Naive thymus-derived CD8-positive, alpha-beta T cell (primary cell): ENCODE data around the gene GNAQ. TPM values are rescaled to one million over a fixed set of nuclear protein-coding genes. Genes with fewer than 3 reads are reported as not detected.
"Not testable (repeated sequence)": the region's sequence is repeated elsewhere in the genome, so short reads cannot be mapped to it uniquely, and the experiment has no call there.

Source experiments
- ATAC-seq, 2 donors: fragments of 150-1000 bp; cut with Tn5 transposase in 1 of 2; sonication (Bioruptor Pico), chemical (Tn5 transposase) in 1 of 2; 1 replicate in 1 of 2; 2 replicates in 1 of 2; pipeline ENCODE4 v1.10.0; 2021; ENCODE audit warnings: mild to moderate bottlenecking in 2 of 2, moderate library complexity in 2 of 2
- POLR2A ChIA-PET: fragments of 350-600 bp; sonication (Branson Sonifier 250); formaldehyde crosslinking; loops from one replicate; lab custom pipeline; 2021; ENCODE audit warnings: antibody characterized with exemption; lab: Charles Lee
- DNase-seq, 10 donors: peaks; one replicate each; pipeline versions ENCODE4 v3.0.0 to v3.0.0-alpha.2; 2020 to 2022
- H3K27ac Mint-ChIP-seq, 10 donors: one replicate each; pipeline ENCODE4 v1.8.0; 2020 to 2022; ENCODE audit warnings: mild to moderate bottlenecking in 10 of 10, mixed read lengths in 10 of 10, moderate library complexity in 4 of 10, inconsistent platforms in 1 of 10
- H3K27me3 Mint-ChIP-seq, 5 donors: one replicate each; pipeline ENCODE4 v1.8.0; 2021 to 2022; ENCODE audit warnings: mixed read lengths in 5 of 5
- H3K36me3 Mint-ChIP-seq, 3 donors: one replicate each; pipeline ENCODE4 v1.8.0; 2020 to 2022; ENCODE audit warnings: mixed read lengths in 3 of 3, mild to moderate bottlenecking in 2 of 3, inconsistent platforms in 1 of 3
- H3K4me1 Mint-ChIP-seq, 4 donors: one replicate each; pipeline ENCODE4 v1.8.0; 2021 to 2022; ENCODE audit warnings: mixed read lengths in 4 of 4
- H3K4me3 Mint-ChIP-seq, 10 donors: one replicate each; pipeline ENCODE4 v1.8.0; 2020 to 2022; ENCODE audit warnings: mild to moderate bottlenecking in 10 of 10, mixed read lengths in 10 of 10, moderate library complexity in 6 of 10, inconsistent platforms in 1 of 10
- H3K9me3 Mint-ChIP-seq, 9 donors: one replicate each; pipeline ENCODE4 v1.8.0; 2020 to 2022; ENCODE audit warnings: mixed read lengths in 9 of 9, mild to moderate bottlenecking in 3 of 9, inconsistent platforms in 1 of 9, moderate library complexity in 1 of 9
- polyA plus RNA-seq, 3 donors: library from polyadenylated mRNA; unstranded; fragments of 300-500 nt; fragmentation: Illumina TruSeq; gene quantifications; one replicate each; pipeline ENCODE4 v1.2.3, GENCODE V29; 2021
- total RNA-seq, 8 experiments: library from RNA in 2 of 8; stranded (reverse) in 2 of 8; gene quantifications; one replicate each; pipeline ENCODE4 v1.2.3 and lab custom pipeline; 2021 to 2026

GNAQ gene
- total and polyA plus RNA-seq, 5 experiments from 2014 or later = 6.9 to 40.0 (median 15.6) TPM

DNA sequence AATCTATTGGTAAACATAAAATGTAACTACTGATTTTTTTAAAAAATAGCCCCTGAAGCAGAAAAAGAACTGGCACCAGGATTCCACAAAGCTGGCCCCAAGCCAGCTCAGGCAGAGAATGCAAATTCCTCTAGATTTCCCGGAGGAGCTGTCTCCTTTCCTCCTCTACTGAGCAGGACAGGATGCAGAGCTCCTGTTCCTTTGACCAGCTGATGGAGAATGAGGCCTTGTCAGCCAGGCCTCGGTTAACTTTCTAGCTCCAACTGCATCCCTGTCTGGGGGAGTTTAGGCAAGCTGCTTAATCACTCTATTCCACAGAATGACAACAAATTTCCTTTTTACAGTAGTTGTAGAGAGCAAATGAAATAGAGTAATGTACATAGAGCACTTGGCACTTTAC lies 155.5 kb downstream of the GNAQ start:
- peaks cover 3 to 6% (median 6%) of the 10 kb centered on the region in 3 donors for H3K36me3 Mint-ChIP-seq
- H3K27me3 Mint-ChIP-seq = no peaks in the 10 kb centered on the region
- H3K27ac Mint-ChIP-seq = no peak overlapping the region
- H3K9me3 Mint-ChIP-seq = no peaks in the 10 kb centered on the region
- no peak overlapping the region for H3K4me3 Mint-ChIP-seq
- H3K4me1 Mint-ChIP-seq = peaks cover 2 to 11% (median 5%) of the 10 kb centered on the region in 4 donors
- POLR2A ChIA-PET = no interaction called here
- ATAC-seq = no peak
- no peak for DNase-seq

- peaks cover 3 to 10% (median 6%) of the 10 kb centered on the region in 3 donors for H3K36me3 Mint-ChIP-seq
- DNase-seq (no peak), ATAC-seq (no peak)
- no peak overlapping the region for H3K4me3 Mint-ChIP-seq
- no peaks in the 10 kb centered on the region for H3K9me3 Mint-ChIP-seq
- no peak overlapping the region for H3K27ac Mint-ChIP-seq
- H3K4me1 Mint-ChIP-seq = peaks cover 2 to 11% (median 5%) of the 10 kb centered on the region in 4 donors
- POLR2A ChIA-PET = no interaction called here
- no peaks in the 10 kb centered on the region for H3K27me3 Mint-ChIP-seq
Observed at GRCh38 chr9:77872863-77873262, 158.7 kb downstream of the GNAQ start.

- H3K27ac Mint-ChIP-seq = no peak overlapping the region
- POLR2A ChIA-PET = no interaction called here
Observed at GRCh38 chr9:77872177-77872576, 159.4 kb downstream of the GNAQ start.

DNA sequence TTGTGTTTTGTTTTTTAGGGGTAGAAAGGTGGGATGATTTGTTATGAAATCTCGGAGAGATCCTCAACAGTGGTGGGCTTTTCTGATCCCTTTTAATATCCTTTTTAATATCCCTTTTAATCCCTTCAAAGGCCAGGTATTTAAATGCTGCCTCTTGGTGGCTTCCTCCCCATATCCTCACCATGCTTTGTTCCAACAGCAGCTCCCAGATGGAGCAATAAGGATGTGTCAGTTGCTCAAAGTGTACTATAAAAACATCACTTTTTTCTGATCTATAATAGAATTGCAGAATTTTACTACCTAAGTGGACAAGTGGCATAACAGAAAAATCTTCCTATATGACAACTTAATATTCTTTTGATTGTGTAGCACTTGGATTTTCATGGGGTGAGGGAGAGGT lies 160.1 kb downstream of the GNAQ start:
- no peak for ATAC-seq
- POLR2A ChIA-PET = no interaction called here
- DNase-seq = no peak
- Mint-ChIP-seq H3K9me3 (no peaks in the 10 kb centered on the region), H3K27ac (no peak overlapping the region), H3K4me1 (peaks cover 2 to 11% (median 5%) of the 10 kb centered on the region in 4 donors), H3K4me3 (no peak overlapping the region), H3K36me3 (peaks cover 3 to 9% (median 6%) of the 10 kb centered on the region in 3 donors), H3K27me3 (no peaks in the 10 kb centered on the region)

More at GRCh38 chr9:77872177-77872576, 159.4 kb downstream of the GNAQ start:
- Mint-ChIP-seq H3K27me3 (no peaks in the 10 kb centered on the region), H3K4me1 (peaks cover 2 to 11% (median 4%) of the 10 kb centered on the region in 4 donors), H3K4me3 (no peak overlapping the region), H3K36me3 (peaks cover 3 to 8% (median 6%) of the 10 kb centered on the region in 3 donors), H3K9me3 (no peaks in the 10 kb centered on the region)
- ATAC-seq (no peak), DNase-seq (no peak)

GRCh38 chr9:77866878-77867277 lies 164.7 kb downstream of the GNAQ start:
- Mint-ChIP-seq H3K27me3 (no peaks in the 10 kb centered on the region), H3K9me3 (peaks cover 3 to 24% (median 16%) of the 10 kb centered on the region in 9 donors), H3K36me3 (peaks cover 32 to 38% (median 37%) of the 10 kb centered on the region in 3 donors), H3K4me3 (no peak overlapping the region), H3K4me1 (peaks cover 7 to 19% (median 8%) of the 10 kb centered on the region in 4 donors), H3K27ac (peak overlapping the region in 4 of 10 donors; percentile 20 to 74 (median 52))
- DNase-seq (no peak), ATAC-seq (no peak)
- POLR2A ChIA-PET = no interaction called here

- Mint-ChIP-seq H3K9me3 (peaks cover 3 to 31% (median 17%) of the 10 kb centered on the region in 9 donors), H3K4me1 (peaks cover 7 to 19% (median 10%) of the 10 kb centered on the region in 4 donors), H3K27me3 (no peaks in the 10 kb centered on the region), H3K27ac (peak overlapping the region in 1 of 10 donors; percentile 29), H3K4me3 (no peak overlapping the region), H3K36me3 (peaks cover 29 to 49% (median 46%) of the 10 kb centered on the region in 3 donors)
- no peak for ATAC-seq
- no peak for DNase-seq
- POLR2A ChIA-PET = no interaction called here
Observed at GRCh38 chr9:77865385-77866047, 166.1 kb downstream of the GNAQ start.

- Mint-ChIP-seq H3K4me3 (no peak overlapping the region), H3K36me3 (peaks cover 29 to 47% (median 46%) of the 10 kb centered on the region in 3 donors), H3K27me3 (no peaks in the 10 kb centered on the region), H3K27ac (peak overlapping the region in 1 of 10 donors; percentile 61), H3K4me1 (peaks cover 6 to 19% (median 9%) of the 10 kb centered on the region in 4 donors), H3K9me3 (peaks cover 3 to 31% (median 17%) of the 10 kb centered on the region in 9 donors)
- ATAC-seq = no peak
- POLR2A ChIA-PET = no interaction called here
- DNase-seq = no peak
Observed at GRCh38 chr9:77864211-77864889, 167.3 kb downstream of the GNAQ start.

DNA sequence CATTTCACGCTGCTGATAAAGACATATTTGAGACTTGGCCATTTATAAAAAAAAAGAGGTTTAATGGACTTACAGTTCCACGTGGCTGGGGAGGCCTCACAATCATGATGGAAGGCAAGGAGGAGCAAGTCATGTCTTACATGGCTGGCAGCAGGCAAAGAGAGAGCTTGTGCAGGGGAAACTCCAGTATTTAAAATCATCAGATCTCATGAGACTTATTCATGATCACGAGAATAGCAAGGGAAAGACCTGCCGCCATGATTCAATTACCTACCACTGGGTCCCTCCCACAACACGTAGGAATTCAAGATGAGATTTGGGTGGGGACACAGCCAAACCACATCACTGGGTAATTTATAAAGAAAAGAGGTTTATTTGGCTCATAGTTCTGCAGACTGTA lies 168.0 kb downstream of the GNAQ start:
- ATAC-seq, H3K27me3 Mint-ChIP-seq, POLR2A ChIA-PET, DNase-seq, H3K4me3 Mint-ChIP-seq: not testable (repeated sequence)
- Mint-ChIP-seq H3K27ac (peak overlapping the region in 1 of 10 donors; percentile 15), H3K36me3 (peaks cover 36 to 51% (median 50%) of the 10 kb centered on the region in 3 donors), H3K9me3 (peaks cover 3 to 31% (median 19%) of the 10 kb centered on the region in 9 donors), H3K4me1 (peaks cover 7 to 24% (median 13%) of the 10 kb centered on the region in 4 donors)

- Mint-ChIP-seq H3K4me1 (peaks cover 11 to 46% (median 24%) of the 10 kb centered on the region in 4 donors), H3K9me3 (peaks cover 3 to 31% (median 22%) of the 10 kb centered on the region in 9 donors), H3K36me3 (peaks cover 42 to 53% (median 52%) of the 10 kb centered on the region in 3 donors)
- POLR2A ChIA-PET, ATAC-seq, H3K27ac Mint-ChIP-seq, H3K4me3 Mint-ChIP-seq, H3K27me3 Mint-ChIP-seq, DNase-seq: not testable (repeated sequence)
Observed at GRCh38 chr9:77860953-77861352, 170.7 kb downstream of the GNAQ start.

- Mint-ChIP-seq H3K9me3 (peaks cover 0 to 15% (median 8%) of the 10 kb centered on the region in 9 donors), H3K27me3 (no peaks in the 10 kb centered on the region), H3K4me3 (no peak overlapping the region), H3K4me1 (peaks cover 25 to 46% (median 30%) of the 10 kb centered on the region in 4 donors), H3K36me3 (peaks cover 13 to 25% (median 24%) of the 10 kb centered on the region in 3 donors), H3K27ac (peak overlapping the region in 3 of 10 donors; percentile 0 to 8 (median 7))
- POLR2A ChIA-PET = no interaction called here
- no peak for DNase-seq
- no peak for ATAC-seq
Observed at GRCh38 chr9:77857513-77858259, 173.9 kb downstream of the GNAQ start.

DNA sequence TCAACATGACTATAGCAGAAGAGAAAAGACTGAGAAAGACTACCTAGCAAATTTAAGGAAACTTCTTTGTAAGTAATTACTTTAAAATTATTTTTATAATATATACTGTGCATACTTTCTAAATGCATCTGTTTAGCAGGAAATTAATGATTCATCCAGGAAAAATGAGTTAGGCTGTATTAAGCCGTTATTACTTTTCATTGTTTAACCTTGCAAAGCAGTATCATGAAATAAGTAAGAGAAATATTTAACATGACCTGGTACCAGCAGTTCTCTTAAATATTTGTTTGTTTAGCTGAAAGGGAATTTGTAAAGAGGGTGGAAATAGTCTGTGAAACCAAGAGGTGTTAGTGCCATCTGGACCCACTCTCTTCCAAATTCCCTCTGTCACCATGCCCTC lies 175.0 kb downstream of the GNAQ start:
- H3K27ac Mint-ChIP-seq = no peak overlapping the region

GRCh38 chr9:77854916-77855311 lies 176.7 kb downstream of the GNAQ start:
- Mint-ChIP-seq H3K4me1 (peaks cover 22 to 46% (median 34%) of the 10 kb centered on the region in 4 donors), H3K27me3 (no peaks in the 10 kb centered on the region), H3K4me3 (no peak overlapping the region), H3K36me3 (peaks cover 8 to 13% (median 9%) of the 10 kb centered on the region in 3 donors), H3K27ac (peak overlapping the region in 1 of 10 donors; percentile 10), H3K9me3 (peaks cover 0 to 13% (median 0%) of the 10 kb centered on the region in 9 donors)
- DNase-seq = no peak
- POLR2A ChIA-PET = interaction anchor here (1.5 kb wide), 1 partner anchor 26 kb away, joined by 3 read pairs; no protein-coding TSS in a partner anchor
- no peak for ATAC-seq

More for the DNA sequence above, 175.0 kb downstream of the GNAQ start:
- Mint-ChIP-seq H3K4me3 (no peak overlapping the region), H3K4me1 (peaks cover 25 to 46% (median 34%) of the 10 kb centered on the region in 4 donors), H3K9me3 (peaks cover 0 to 13% (median 7%) of the 10 kb centered on the region in 9 donors), H3K27me3 (no peaks in the 10 kb centered on the region), H3K36me3 (peaks cover 13 to 22% (median 17%) of the 10 kb centered on the region in 3 donors)
- no peak for DNase-seq
- POLR2A ChIA-PET = no interaction called here
- no peak for ATAC-seq
